HEK293 (cell line): Measurements from ENCODE around the gene DOCK3.

Experiments used
- CTCF ChIP-seq: fragments of 450-650 bp; formaldehyde crosslinking; IDR thresholded peaks from 2 replicates; pipeline ENCODE4 v1.5.1; 2016; ENCODE audit warnings: missing biosample characterization, missing genetic modification characterization
- HOXA7 ChIP-seq: sonication (generic); formaldehyde crosslinking; IDR thresholded peaks from 2 replicates; pipeline ENCODE4 v1.8.1; 2022; ENCODE audit warnings: missing genetic modification reagents, borderline replicate concordance
- REST ChIP-seq: fragments of 450-650 bp; formaldehyde crosslinking; IDR thresholded peaks from 2 replicates; pipeline ENCODE4 v1.5.1; 2016; ENCODE audit warnings: missing biosample characterization, missing genetic modification characterization
- TRIM28 ChIP-seq: IDR thresholded peaks from 2 replicates; pipeline ENCODE4 v1.6.1; 2011; ENCODE audit warnings: low read length, control low read depth, borderline replicate concordance
- ZNF133 ChIP-seq: fragments of 450-650 bp; formaldehyde crosslinking; IDR thresholded peaks from 2 replicates; pipeline ENCODE4 v1.5.1; 2016; ENCODE audit warnings: missing biosample characterization, missing genetic modification characterization
- ZNF146 ChIP-seq: fragments of 450-650 bp; formaldehyde crosslinking; IDR thresholded peaks from 2 replicates; pipeline ENCODE4 v1.5.1; 2016; ENCODE audit warnings: missing biosample characterization, missing genetic modification characterization
- ZNF521 ChIP-seq: fragments of 450-650 bp; formaldehyde crosslinking; IDR thresholded peaks from 2 replicates; pipeline ENCODE4 v1.5.1; 2017; ENCODE audit warnings: missing biosample characterization, mild to moderate bottlenecking, missing genetic modification characterization
- ZNF596 ChIP-seq: fragments of 450-650 bp; IDR thresholded peaks from 2 replicates; pipeline ENCODE4 v1.5.0; 2018; ENCODE audit warnings: missing biosample characterization, mild to moderate bottlenecking, missing genetic modification characterization, moderate library complexity
- ZNF639 ChIP-seq: fragments of 450-650 bp; formaldehyde crosslinking; IDR thresholded peaks from 2 replicates; pipeline ENCODE4 v1.5.1; 2016; ENCODE audit warnings: missing biosample characterization, missing genetic modification characterization
- ZNF785 ChIP-seq: fragments of 450-650 bp; formaldehyde crosslinking; IDR thresholded peaks from 2 replicates; pipeline ENCODE4 v1.5.1; 2016; ENCODE audit warnings: missing biosample characterization, missing genetic modification characterization

GRCh38 chr3:51083490-51083889 is 408.8 kb downstream of the DOCK3 start:
- TF ChIP-seq ZNF133 (tag by site-specific recombination): no peak
- no peak for TF ChIP-seq CTCF
- no peak for TF ChIP-seq ZNF639 (tag by site-specific recombination)
- no peak for TF ChIP-seq ZNF785
- TF ChIP-seq HOXA7 (CRISPR knock-in tag): no peak
- TF ChIP-seq REST (tag by site-specific recombination): no peak
- TF ChIP-seq ZNF146 (tag by site-specific recombination): no peak
- TF ChIP-seq ZNF596 (tag by site-specific recombination): no peak
- TF ChIP-seq ZNF521 (tag by site-specific recombination): no peak
- TF ChIP-seq TRIM28: no peak
